IMR-90 (cell line): Measurements from ENCODE around the gene ZXDC. TPM values are rescaled to one million over a fixed set of nuclear protein-coding genes. Genes with fewer than 3 reads are reported as not detected.

Experiments
- ATAC-seq: fragments of 200-7000 bp; cut with Tn5 transposase; 2 replicates; pipeline ENCODE4 v1.9.1; 2020; ENCODE audit warnings: low read depth, mild to moderate bottlenecking, moderate library complexity
- BruUV-seq: library from RNA; stranded (reverse); fragments of 400-500 nt; replicated peaks from 2 replicates; lab custom pipeline; 2021; lab: Mats Ljungman, UMichigan
- CTCF ChIA-PET: fragments of 300-600 bp; formaldehyde crosslinking; extraction: SDS; loops from one replicate; lab custom pipeline; 2021; ENCODE audit warnings: antibody characterized with exemption; lab: Yijun Ruan, JAX
- POLR2A ChIA-PET: fragments of 300-600 bp; sonication (Branson Sonifier 250); formaldehyde crosslinking; loops from one replicate; lab custom pipeline; 2022; ENCODE audit warnings: antibody characterized with exemption; ENCODE audit not compliant: unreplicated experiment; lab: Charles Lee
- DNase-seq: peaks from one replicate; pipeline ENCODE4 v3.0.0; 2013
- H2AFZ ChIP-seq: replicated peaks from 2 replicates; pipeline ENCODE3; 2013; ENCODE audit warnings: low read length, mild to moderate bottlenecking; ENCODE audit not compliant: poor library complexity
- H2AK5ac ChIP-seq: 2 replicates; pipeline ENCODE4 v1.6.1; 2013; ENCODE audit warnings: low read depth, low read length, inconsistent platforms
- H2AK9ac ChIP-seq: replicated peaks from 2 replicates; pipeline ENCODE3; 2013; ENCODE audit warnings: mild to moderate bottlenecking, low read depth, low read length, moderate library complexity; ENCODE audit not compliant: poor library complexity
- H2BK120ac ChIP-seq: 2 replicates; pipeline ENCODE4 v1.6.1; 2013; ENCODE audit warnings: low read depth, low read length, inconsistent platforms
- H2BK15ac ChIP-seq: 3 replicates; pipeline ENCODE4 v1.6.1; 2013; ENCODE audit warnings: low read depth, low read length, inconsistent platforms
- H2BK20ac ChIP-seq: 2 replicates; pipeline ENCODE4 v1.6.1; 2013; ENCODE audit warnings: low read depth, mild to moderate bottlenecking, inconsistent platforms, low read length, moderate library complexity
- H2BK5ac ChIP-seq: 2 replicates; pipeline ENCODE4 v1.6.1; 2013; ENCODE audit warnings: mild to moderate bottlenecking, low read depth, low read length, inconsistent platforms; ENCODE audit not compliant: poor library complexity, severe bottlenecking
- H3K14ac ChIP-seq: replicated peaks from 2 replicates; pipeline ENCODE4 v1.6.1; 2013; ENCODE audit warnings: low read depth, low read length, inconsistent platforms
- H3K18ac ChIP-seq: 2 replicates; pipeline ENCODE4 v1.6.1; 2013; ENCODE audit warnings: low read depth, low read length, control low read depth
- H3K23ac ChIP-seq: 2 replicates; pipeline ENCODE4 v1.6.1; 2013; ENCODE audit warnings: low read depth, low read length, inconsistent platforms
- H3K27ac ChIP-seq: 2 replicates; pipeline ENCODE4 v1.5.1; 2013; ENCODE audit warnings: mild to moderate bottlenecking, control low read depth, low read length; ENCODE audit not compliant: insufficient read depth
- H3K27me3 ChIP-seq: 2 replicates; pipeline ENCODE4 v1.6.1; 2013; ENCODE audit warnings: low read length; ENCODE audit not compliant: control insufficient read depth, insufficient read depth
- H3K36me3 ChIP-seq: 2 replicates; pipeline ENCODE4 v1.6.1; 2013; ENCODE audit warnings: low read length, mixed read lengths; ENCODE audit not compliant: control insufficient read depth, insufficient read depth
- H3K4ac ChIP-seq: 2 replicates; pipeline ENCODE4 v1.6.1; 2013; ENCODE audit warnings: low read depth, low read length, inconsistent platforms
- H3K4me1 ChIP-seq: 2 replicates; pipeline ENCODE4 v1.6.1; 2013; ENCODE audit warnings: low read length, mixed read lengths; ENCODE audit not compliant: control insufficient read depth, insufficient read depth
- H3K4me2 ChIP-seq: 2 replicates; pipeline ENCODE4 v1.6.1; 2013; ENCODE audit warnings: low read depth, mild to moderate bottlenecking, control low read depth, low read length, moderate library complexity
- H3K4me3 ChIP-seq: 2 replicates; pipeline ENCODE4 v1.5.1; 2013; ENCODE audit warnings: low read depth, mild to moderate bottlenecking, control low read depth, low read length, moderate library complexity; ENCODE audit not compliant: insufficient read depth
- H3K56ac ChIP-seq: 2 replicates; pipeline ENCODE4 v1.6.1; 2013; ENCODE audit warnings: low read length, inconsistent platforms; ENCODE audit not compliant: insufficient read depth; ENCODE audit errors: extremely low read depth
- H3K79me1 ChIP-seq, 2 experiments: 2 replicates each; pipeline ENCODE4 v1.6.1; 2013; ENCODE audit warnings: low read length in 2 of 2, inconsistent platforms in 1 of 2, low read depth in 1 of 2
- H3K9ac ChIP-seq: 2 replicates; pipeline ENCODE4 v1.6.1; 2013; ENCODE audit warnings: low read depth, low read length, control low read depth
- H3K9me1 ChIP-seq: 2 replicates; pipeline ENCODE4 v1.6.1; 2013; ENCODE audit warnings: low read length, inconsistent platforms; ENCODE audit not compliant: insufficient read depth
- H3K9me3 ChIP-seq: 2 replicates; pipeline ENCODE4 v1.6.1; 2013; ENCODE audit warnings: low read length; ENCODE audit not compliant: control insufficient read depth, insufficient read depth
- H4K20me1 ChIP-seq: 2 replicates; pipeline ENCODE4 v1.6.1; 2013; ENCODE audit warnings: low read length, inconsistent platforms; ENCODE audit not compliant: insufficient read depth
- H4K5ac ChIP-seq: 2 replicates; pipeline ENCODE4 v1.6.1; 2013; ENCODE audit warnings: mild to moderate bottlenecking, low read depth, low read length, control low read depth
- H4K8ac ChIP-seq, 2 experiments: 2 replicates each; pipeline ENCODE4 v1.6.1; 2013; ENCODE audit warnings: low read depth in 2 of 2, low read length in 2 of 2, control low read depth in 1 of 2, inconsistent platforms in 1 of 2
- H4K91ac ChIP-seq: 2 replicates; pipeline ENCODE4 v1.6.1; 2013; ENCODE audit warnings: low read depth, low read length, inconsistent platforms; ENCODE audit not compliant: insufficient read depth
- CEBPB ChIP-seq: IDR thresholded peaks from 2 replicates; pipeline ENCODE4 v1.6.1; 2012; ENCODE audit warnings: low read depth, low read length, improper control_type of control experiment
- CHD1 ChIP-seq: IDR thresholded peaks from 2 replicates; pipeline ENCODE4 v1.6.1; 2012; ENCODE audit warnings: low read depth, low read length, improper control_type of control experiment
- CTCF ChIP-seq: conservative IDR thresholded peaks from 2 replicates; pipeline ENCODE4 v1.5.1; 2012; ENCODE audit warnings: mild to moderate bottlenecking, low read depth, low read length, improper control_type of control experiment
- MXI1 ChIP-seq: IDR thresholded peaks from 2 replicates; pipeline ENCODE4 v1.6.1; 2012; ENCODE audit warnings: low read depth, mild to moderate bottlenecking, low read length, moderate library complexity, borderline replicate concordance
- NFE2L2 ChIP-seq: fragments of 150-350 bp; IDR thresholded peaks from 2 replicates; pipeline ENCODE4 v1.6.1; 2016; ENCODE audit warnings: low read depth, mild to moderate bottlenecking, low read length
- POLR2A ChIP-seq: IDR thresholded peaks from 2 replicates; pipeline ENCODE4 v1.6.1; 2012; ENCODE audit warnings: mild to moderate bottlenecking, low read depth, low read length
- RAD21 ChIP-seq: IDR thresholded peaks from 2 replicates; pipeline ENCODE4 v1.6.1; 2012; ENCODE audit warnings: low read length, improper control_type of control experiment
- RFX5 ChIP-seq: IDR thresholded peaks from 2 replicates; pipeline ENCODE4 v1.8.0; 2012; ENCODE audit warnings: low read depth, mild to moderate bottlenecking, low read length, moderate library complexity
- SMC3 ChIP-seq: fragments of 150-350 bp; IDR thresholded peaks from 2 replicates; pipeline ENCODE4 v1.6.1; 2016; ENCODE audit warnings: low read depth, mild to moderate bottlenecking, antibody characterized with exemption, low read length, moderate library complexity
- WGBS, 2 experiments: methylation state at CpG; one replicate each; pipeline versions ENCODE4 v1.1.5 to v1.1.7; 2013; ENCODE audit warnings: missing lambda C conversion rate in 2 of 2; ENCODE audit not compliant: insufficient read length in 1 of 2; ENCODE audit errors: extremely low coverage in 2 of 2; 5-methylcytosine and 5-hydroxymethylcytosine counted together
- dilution Hi-C: fragments of 300-500 bp; cut with HindIII; formaldehyde crosslinking; loops from one replicate; pipeline ENCODE4 v1.14.3; 2018; ENCODE audit warnings: low sequenced_read_pairs; ENCODE audit not compliant: unreplicated experiment
- in situ Hi-C: fragments of 300-500 bp; cut with MboI; formaldehyde crosslinking; loops from 3 replicates; pipeline ENCODE4 v1.14.3; 2019; ENCODE audit warnings: low sequenced_read_pairs, inconsistent platforms, mixed read lengths
- intact Hi-C: fragments of 100-400 bp; cut with micrococcal nuclease; formaldehyde crosslinking; loops from 2 replicates; pipeline ENCODE4 v1.10.0; 2022
- polyA plus RNA-seq, 3 experiments: library from polyadenylated mRNA; depleted of rRNA; stranded (reverse); fragments of >200 nt; gene quantifications; 2 replicates each; pipeline ENCODE4 v1.2.3, GENCODE V29; 2012; ENCODE audit warnings: low replicate concordance in 1 of 3
- total RNA-seq: library from RNA; depleted of rRNA; stranded (reverse); fragments of >200 nt; gene quantifications from 2 replicates; pipeline ENCODE4 v1.2.3, GENCODE V29; 2012
- TF ChIP-seq, protein P1 (sequence below): fragments of 150-350 bp; IDR thresholded peaks from 2 replicates; pipeline ENCODE4 v1.6.1; 2016; ENCODE audit warnings: low read depth, mild to moderate bottlenecking, low read length, moderate library complexity, borderline replicate concordance

ZXDC gene
- total and polyA plus RNA-seq, 2 of the 4 experiments (the other 2 are of a cell fraction) = 11.5 to 14.3 TPM

DNA sequence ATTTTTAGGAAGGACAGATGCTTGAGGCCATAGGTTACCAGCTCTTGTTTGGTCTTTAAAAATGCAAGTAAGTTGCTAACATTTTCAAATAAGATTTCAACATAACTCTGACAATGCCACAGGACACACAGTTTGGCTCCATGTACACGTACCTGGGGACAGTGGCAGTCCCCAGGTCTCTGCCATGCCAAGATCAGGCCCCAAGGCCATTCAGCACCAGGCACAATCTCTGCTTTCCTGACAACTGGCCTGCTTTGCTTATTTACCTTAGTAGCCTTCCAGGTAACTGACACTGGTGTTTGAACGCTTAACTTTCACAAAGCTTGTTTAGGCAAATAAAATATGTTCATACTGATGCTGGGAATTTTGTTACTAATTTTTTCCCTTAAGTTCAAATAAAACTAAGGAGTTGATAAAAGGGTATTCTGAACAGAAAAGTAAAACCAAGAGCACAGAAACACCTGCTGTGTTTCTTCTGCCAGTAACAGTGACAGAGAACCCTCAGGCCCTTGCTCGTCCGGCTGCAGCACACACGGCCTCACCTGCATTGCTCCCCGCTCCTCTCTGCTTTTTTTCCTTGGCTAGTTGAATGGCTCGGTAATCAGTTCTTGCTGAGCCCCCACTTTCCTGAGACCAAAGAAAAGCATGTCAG, 16.5 kb downstream of the ZXDC start:
- CTCF ChIA-PET = no interaction called here
- BruUV-seq = no TSS peak

More for the DNA sequence above, 16.5 kb downstream of the ZXDC start:
- Histone ChIP-seq H3K79me1 (peaks cover 28 to 43% of the 10 kb centered on the region in 2 experiments), H4K91ac (no peak overlapping the region), H2BK120ac (no peak overlapping the region), H2BK5ac (no peak overlapping the region), H4K8ac (no peak overlapping the region), H3K9me3 (no peaks in the 10 kb centered on the region), H2AFZ (no peak overlapping the region), H3K27me3 (no peaks in the 10 kb centered on the region), H3K4ac (no peak overlapping the region), H2BK15ac (no peak overlapping the region), H3K4me3 (no peak overlapping the region), H4K20me1 (peaks cover 21% of the 10 kb centered on the region), H3K56ac (no peak overlapping the region), H3K4me2 (no peak overlapping the region), H3K9ac (no peak overlapping the region), H3K14ac (no peak overlapping the region), H3K36me3 (peaks cover 55% of the 10 kb centered on the region), H2AK5ac (no peak overlapping the region), H4K5ac (no peak overlapping the region), H3K9me1 (no peaks in the 10 kb centered on the region; the same call in 1 of the 2 replicates), H2AK9ac (no peak overlapping the region), H3K4me1 (no peaks in the 10 kb centered on the region), H3K27ac (no peak overlapping the region), H3K23ac (no peak overlapping the region), H3K18ac (no peak overlapping the region), H2BK20ac (no peak overlapping the region)
- no peak for TF ChIP-seq POLR2A
- no peak for TF ChIP-seq MXI1
- TF ChIP-seq SMC3 = no peak
- no peak for TF ChIP-seq CEBPB
- no peak for TF ChIP-seq RAD21
- TF ChIP-seq CTCF = no peak
- no peak for TF ChIP-seq RFX5
- no peak for TF ChIP-seq CHD1
- TF ChIP-seq, protein P1, sequence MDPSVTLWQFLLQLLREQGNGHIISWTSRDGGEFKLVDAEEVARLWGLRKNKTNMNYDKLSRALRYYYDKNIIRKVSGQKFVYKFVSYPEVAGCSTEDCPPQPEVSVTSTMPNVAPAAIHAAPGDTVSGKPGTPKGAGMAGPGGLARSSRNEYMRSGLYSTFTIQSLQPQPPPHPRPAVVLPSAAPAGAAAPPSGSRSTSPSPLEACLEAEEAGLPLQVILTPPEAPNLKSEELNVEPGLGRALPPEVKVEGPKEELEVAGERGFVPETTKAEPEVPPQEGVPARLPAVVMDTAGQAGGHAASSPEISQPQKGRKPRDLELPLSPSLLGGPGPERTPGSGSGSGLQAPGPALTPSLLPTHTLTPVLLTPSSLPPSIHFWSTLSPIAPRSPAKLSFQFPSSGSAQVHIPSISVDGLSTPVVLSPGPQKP = no peak
- TF ChIP-seq NFE2L2 = no peak
- dilution Hi-C loops (no loop called here), intact Hi-C loops (no loop called here), in situ Hi-C loops (no loop called here)
- ATAC-seq = no peak
- POLR2A ChIA-PET = no interaction called here
- DNase-seq = no peak
- WGBS, 2 experiments = 91% methylated on average over 6 of the region's 7 CpGs; no CpG with 5 or more reads in 1 of the 2 experiments
